Left cardiac atrium (tissue), 4 donors: ENCODE results near the gene TAF11L14. TPM values are rescaled to one million over a fixed set of nuclear protein-coding genes. Genes with fewer than 3 reads are reported as not detected.
"Not testable (repeated sequence)": the region's sequence is repeated elsewhere in the genome, so short reads cannot be mapped to it uniquely, and the experiment has no call there.

Source experiments
- ATAC-seq, 2 donors: fragments of 200-7000 bp; cut with Tn5 transposase; one replicate each; pipeline ENCODE4 v1.9.1; 2020; ENCODE audit warnings: mild to moderate bottlenecking in 2 of 2, moderate library complexity in 2 of 2
- DNase-seq: peaks from one replicate; pipeline ENCODE4 v3.0.0-alpha.2; 2020
- intact Hi-C, 2 donors: fragments of 100-400 bp; cut with DNase I; formaldehyde crosslinking; loops; one replicate each; pipeline versions ENCODE4 v1.14.1 to v1.15.1; 2022 to 2023
- long read RNA-seq: library from polyadenylated mRNA; unstranded; transcript quantifications from one replicate; pipeline ENCODE4 v2.0.0, GENCODE V29; 2021
- total RNA-seq, 2 donors: library from RNA; stranded (reverse); fragmentation: NEBNext Ultra II Directional; extraction: Animal tissue kit (Norgen Biotek cat#: 25700); gene quantifications; one replicate each; pipeline ENCODE4 v1.2.1, GENCODE V29; 2021
- donor health status: DM: no; HTN: yes; CAD: no.
- donor health status: DM: no; HTN: yes; CAD: no; lungs with severe emphysema.
- donor health status: DM: yes; HTN: yes; CAD: no.
- donor health status: Dilated cardiomyopathy.

The TAF11L14 gene
- not detected for total RNA-seq
- long read RNA-seq = 0 reads

DNA sequence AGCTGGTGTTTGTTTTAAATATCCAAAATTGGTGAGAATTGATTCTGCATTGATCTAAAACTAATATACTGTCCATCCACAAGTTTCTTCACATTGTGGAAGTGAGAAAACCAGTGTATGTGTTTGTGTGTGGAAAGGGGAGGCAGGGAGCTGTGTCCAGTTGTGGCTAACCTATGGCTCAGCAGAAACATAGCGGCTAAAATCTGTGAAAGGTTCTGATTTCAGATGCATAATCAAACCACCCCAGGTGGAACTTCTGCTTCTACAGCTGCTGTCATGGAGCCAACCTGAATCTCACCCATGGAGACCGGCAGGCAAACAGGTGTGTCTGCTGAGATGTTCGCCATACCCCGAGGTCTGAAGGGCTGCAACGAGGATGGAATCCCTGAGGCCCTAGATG lies at the start of gene TAF11L14:
Gene TAF11L14 (plus strand): TSS at position 301 of the 400 bp plus-strand sequence.
- no peak for DNase-seq
- intact Hi-C loops = no loop called here
- ATAC-seq = no peak

DNA sequence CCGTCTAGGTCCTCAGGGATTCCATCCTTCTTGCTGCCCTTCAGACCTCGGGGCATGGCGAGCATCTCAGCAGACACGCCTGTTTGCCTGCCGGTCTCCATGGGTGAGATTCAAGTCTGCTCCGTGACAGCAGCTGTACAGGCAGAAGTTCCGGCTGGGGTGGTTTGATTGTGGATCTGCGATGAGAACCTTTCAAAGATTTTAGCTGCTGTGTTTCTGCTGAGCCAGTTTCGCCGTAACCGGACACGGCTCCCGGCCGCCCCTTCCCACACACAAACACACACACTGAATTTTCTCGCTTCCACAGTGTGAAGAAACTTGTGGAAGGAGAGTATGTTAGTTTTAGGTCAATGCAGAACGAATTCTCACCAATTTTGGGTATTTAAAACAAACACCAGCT lies 48.6 kb upstream of the TAF11L14 start, which contains the start of gene TAF11L7:
Gene TAF11L7 (minus strand): TSS at position 101 of the 400 bp plus-strand sequence.
- DNase-seq, ATAC-seq, intact Hi-C loops: not testable (repeated sequence)

DNA sequence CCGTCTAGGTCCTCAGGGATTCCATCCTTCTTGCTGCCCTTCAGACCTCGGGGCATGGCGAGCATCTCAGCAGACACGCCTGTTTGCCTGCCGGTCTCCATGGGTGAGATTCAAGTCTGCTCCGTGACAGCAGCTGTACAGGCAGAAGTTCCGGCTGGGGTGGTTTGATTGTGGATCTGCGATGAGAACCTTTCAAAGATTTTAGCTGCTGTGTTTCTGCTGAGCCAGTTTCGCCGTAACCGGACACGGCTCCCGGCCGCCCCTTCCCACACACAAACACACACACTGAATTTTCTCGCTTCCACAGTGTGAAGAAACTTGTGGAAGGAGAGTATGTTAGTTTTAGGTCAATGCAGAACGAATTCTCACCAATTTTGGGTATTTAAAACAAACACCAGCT lies 43.4 kb upstream of the TAF11L14 start, which contains the start of gene TAF11L8:
Gene TAF11L8 (minus strand): TSS at position 101 of the 400 bp plus-strand sequence.
- DNase-seq, ATAC-seq, intact Hi-C loops: not testable (repeated sequence)

DNA sequence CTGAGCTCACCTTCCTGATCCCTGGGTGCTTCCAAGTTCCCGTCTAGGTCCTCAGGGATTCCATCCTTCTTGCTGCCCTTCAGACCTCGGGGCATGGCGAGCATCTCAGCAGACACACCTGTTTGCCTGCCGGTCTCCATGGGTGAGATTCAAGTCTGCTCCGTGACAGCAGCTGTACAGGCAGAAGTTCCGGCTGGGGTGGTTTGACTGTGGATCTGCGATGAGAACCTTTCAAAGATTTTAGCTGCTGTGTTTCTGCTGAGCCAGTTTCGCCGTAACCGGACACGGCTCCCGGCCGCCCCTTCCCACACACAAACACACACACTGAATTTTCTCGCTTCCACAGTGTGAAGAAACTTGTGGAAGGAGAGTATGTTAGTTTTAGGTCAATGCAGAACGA lies 40.0 kb upstream of the TAF11L14 start, which contains the start of gene TAF11L9:
Gene TAF11L9 (minus strand): TSS at position 140 of the 400 bp plus-strand sequence.
- DNase-seq, ATAC-seq, intact Hi-C loops: not testable (repeated sequence)

DNA sequence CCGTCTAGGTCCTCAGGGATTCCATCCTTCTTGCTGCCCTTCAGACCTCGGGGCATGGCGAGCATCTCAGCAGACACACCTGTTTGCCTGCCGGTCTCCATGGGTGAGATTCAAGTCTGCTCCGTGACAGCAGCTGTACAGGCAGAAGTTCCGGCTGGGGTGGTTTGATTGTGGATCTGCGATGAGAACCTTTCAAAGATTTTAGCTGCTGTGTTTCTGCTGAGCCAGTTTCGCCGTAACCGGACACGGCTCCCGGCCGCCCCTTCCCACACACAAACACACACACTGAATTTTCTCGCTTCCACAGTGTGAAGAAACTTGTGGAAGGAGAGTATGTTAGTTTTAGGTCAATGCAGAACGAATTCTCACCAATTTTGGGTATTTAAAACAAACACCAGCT lies 36.5 kb upstream of the TAF11L14 start, which contains the start of gene TAF11L10:
Gene TAF11L10 (minus strand): TSS at position 101 of the 400 bp plus-strand sequence.
- intact Hi-C loops, DNase-seq, ATAC-seq: not testable (repeated sequence)

DNA sequence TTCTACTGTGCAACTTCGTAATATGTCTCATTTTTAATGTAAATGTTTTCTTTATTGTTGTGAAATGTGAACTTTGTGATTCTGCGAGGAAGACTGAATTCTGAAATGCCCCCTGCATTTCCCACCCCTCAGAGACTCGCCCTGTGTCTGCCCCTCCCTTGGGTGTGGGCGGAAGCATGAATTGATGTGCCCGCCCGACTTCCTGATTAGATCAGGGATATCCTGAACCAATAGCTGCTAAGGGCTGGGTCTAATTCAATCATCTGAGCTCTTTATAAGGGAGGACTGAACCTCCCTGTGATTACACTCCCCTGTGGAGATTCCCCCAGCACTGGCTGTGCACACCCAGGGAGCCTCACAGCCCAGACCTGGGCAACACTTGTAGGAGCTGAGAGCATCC lies 30.4 kb upstream of the TAF11L14 start, which contains the start of gene TAF11L11:
Gene TAF11L11 (plus strand): TSS at position 304 of the 400 bp plus-strand sequence.
- ATAC-seq, DNase-seq, intact Hi-C loops: not testable (repeated sequence)

DNA sequence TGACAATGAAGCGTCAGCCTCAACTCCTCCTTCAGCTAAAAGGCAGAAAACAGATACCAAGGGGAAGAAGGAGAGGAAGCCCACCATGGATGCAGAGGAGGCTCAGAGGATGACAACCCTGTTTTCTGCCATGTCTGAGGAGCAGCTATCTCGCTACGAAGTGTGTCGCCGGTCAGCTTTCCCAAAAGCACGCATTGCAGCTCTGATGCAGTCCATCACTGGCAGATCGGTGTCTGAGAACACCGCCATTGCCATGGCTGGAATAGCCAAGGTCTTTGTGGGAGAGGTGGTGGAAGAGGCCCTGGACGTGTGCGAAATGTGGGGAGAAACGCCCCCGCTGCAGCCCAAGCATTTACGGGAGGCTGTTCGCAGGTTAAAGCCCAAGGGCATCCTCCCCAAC lies 29.3 kb upstream of the TAF11L14 start:
- intact Hi-C loops = no loop called here
- no peak for DNase-seq

DNA sequence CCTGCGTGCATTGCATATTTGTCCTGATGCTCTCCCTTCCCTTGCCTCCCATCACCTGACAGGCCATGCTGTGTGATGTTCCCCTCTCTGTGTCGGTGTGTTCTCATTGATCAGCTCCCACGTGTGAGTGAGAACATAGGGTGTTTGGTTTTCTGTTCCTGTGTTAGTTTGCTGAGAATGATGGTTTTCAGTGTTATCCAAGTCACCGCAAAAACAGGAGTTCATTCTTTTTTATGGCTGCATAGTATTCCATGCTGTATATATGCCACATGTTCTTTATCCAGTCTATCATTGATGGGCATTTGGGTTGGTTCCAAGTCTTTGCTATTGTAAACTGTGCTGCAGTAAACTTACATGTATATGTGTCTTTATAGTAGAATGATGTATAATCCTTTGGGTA lies 26.8 kb upstream of the TAF11L14 start:
- DNase-seq, intact Hi-C loops, ATAC-seq: not testable (repeated sequence)

More for the DNA sequence above, 29.3 kb upstream of the TAF11L14 start:
- no peak for ATAC-seq

DNA sequence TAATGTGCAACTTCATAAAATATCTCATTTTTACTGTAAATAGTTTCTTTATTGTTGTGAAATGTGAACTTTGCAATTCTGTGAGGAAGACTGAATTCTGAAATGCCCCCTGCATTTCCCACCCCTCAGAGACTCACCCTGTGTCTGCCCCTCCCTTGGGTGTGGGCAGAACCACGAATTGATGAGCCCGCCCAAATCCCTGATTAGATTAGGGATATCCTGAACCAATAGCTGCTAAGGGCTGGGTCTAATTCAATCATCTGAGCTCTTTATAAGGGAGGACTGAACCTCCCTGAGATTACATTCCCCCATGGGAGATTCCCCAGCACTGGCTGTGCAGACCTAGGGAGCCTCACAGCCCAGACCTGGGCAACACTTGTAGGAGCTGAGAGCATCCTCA lies 24.2 kb upstream of the TAF11L14 start, which contains the start of gene TAF11L12:
Gene TAF11L12 (plus strand): TSS at position 301 of the 400 bp plus-strand sequence.
- intact Hi-C loops, DNase-seq, ATAC-seq: not testable (repeated sequence)

DNA sequence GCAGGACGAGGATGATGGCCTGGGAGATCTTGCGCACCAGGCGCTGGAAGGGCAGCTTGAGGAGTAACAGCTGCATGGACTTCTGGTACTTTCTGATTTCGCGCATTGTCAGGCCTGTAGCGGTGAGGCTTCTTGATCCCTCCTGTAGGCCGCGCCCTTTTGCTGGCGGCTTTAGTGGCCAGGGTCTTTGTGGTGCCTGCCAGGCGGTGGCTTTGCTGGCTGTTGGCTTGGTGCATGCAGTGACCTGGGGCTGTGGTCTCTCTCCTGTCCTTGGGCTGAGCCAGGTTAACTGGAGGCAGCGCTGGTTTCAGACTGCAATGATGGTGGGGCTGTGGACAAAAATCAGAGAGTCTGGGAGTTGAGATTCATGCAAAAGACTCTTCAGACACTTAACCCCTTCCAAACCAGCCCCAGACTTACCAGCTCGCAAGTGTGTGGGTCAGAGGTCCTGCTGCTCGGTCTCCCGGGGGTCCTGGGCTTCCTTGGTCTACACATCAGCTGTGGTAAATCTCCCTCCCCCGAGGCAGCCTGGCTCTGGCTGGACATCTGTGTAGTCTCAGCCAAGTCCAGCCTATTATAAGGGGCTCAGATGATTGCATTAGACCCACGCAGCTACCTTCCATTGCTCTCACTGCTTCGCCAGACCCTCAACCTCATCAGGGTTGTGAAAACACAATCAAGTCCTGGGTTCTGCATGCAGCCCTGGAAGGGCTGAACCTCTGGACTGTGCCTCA lies 19.2 kb upstream of the TAF11L14 start:
- no peak for ATAC-seq
- no peak for DNase-seq
- intact Hi-C loops = no loop called here

DNA sequence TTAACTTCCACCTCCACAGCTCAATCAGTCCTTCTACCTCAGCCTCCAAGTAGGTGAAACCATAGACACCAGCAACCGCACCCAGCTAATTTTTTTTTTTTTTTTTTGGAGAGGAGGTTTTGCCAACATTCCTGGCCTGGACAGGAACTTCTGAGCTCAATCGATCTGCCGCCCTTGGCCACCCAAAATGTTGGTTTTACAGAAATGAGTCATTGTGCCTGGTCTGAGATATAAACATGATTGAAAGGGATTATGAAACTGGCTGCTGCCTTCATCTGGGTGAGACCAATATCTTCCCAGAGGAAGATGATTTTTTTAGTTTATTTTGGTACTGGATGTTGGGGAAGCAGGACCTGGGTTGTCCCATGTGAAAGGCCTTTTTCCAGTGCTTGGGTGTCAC lies 14.9 kb upstream of the TAF11L14 start:
- intact Hi-C loops = no loop called here
- DNase-seq = no peak
- no peak for ATAC-seq

DNA sequence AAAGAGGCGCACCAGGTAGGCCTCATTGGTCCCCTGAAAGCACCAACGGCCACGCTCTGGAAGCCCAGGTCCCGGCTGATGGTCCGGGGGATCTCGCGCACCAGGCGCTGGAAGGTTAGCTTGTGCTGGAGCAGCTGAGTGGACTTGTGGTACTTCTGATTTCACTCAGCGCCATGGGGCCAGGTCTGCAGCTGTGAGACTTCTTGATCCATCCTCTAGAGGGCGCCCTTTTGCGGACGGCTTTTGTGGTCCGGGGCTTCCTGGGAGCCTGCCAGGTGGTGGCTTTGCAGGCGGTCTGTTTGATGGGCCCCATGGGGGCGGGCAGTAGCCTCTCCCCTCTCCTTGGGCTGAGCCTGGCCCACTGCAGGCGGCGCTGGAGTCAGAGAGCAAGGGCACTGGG lies 13.6 kb upstream of the TAF11L14 start:
- intact Hi-C loops = no loop called here
- ATAC-seq (no peak), DNase-seq (no peak)

DNA sequence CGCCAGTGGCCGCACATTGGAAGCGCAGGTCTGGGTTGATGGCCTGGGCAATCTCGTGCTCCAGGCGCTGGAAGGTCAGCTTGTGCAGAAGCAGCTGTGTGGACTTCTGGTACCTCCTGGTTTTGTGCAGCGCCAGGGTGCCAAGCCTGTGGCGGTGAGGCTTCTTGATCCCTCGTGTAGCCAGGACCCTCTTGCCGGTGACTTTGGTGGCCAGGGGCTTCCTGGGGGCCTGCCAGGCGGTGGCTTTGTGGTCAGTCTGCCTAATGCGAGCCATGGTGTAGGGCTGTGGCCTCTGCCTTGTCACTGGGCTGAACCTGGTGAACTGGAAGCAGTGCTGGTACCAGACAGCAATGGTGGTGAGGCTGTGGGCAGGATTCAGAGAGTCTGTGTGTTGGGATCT lies 8.6 kb upstream of the TAF11L14 start:
- no peak for ATAC-seq
- DNase-seq = no peak
- intact Hi-C loops = no loop called here

DNA sequence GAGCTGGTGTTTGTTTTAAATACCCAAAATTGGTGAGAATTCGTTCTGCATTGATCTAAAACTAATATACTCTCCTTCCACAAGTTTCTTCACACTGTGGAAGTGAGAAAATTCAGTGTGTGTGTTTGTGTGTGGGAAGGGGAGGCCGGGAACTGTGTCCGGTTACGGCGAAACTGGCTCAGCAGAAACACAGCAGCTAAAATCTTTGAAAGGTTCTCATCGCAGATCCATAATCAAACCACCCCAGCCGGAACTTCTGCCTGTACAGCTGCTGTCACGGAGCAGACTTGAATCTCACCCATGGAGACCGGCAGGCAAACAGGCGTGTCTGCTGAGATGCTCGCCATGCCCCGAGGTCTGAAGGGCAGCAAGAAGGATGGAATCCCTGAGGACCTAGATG lies 2.5 kb upstream of the TAF11L14 start, which contains the start of gene TAF11L13:
Gene TAF11L13 (plus strand): TSS at position 301 of the 400 bp plus-strand sequence.
- DNase-seq, ATAC-seq, intact Hi-C loops: not testable (repeated sequence)

DNA sequence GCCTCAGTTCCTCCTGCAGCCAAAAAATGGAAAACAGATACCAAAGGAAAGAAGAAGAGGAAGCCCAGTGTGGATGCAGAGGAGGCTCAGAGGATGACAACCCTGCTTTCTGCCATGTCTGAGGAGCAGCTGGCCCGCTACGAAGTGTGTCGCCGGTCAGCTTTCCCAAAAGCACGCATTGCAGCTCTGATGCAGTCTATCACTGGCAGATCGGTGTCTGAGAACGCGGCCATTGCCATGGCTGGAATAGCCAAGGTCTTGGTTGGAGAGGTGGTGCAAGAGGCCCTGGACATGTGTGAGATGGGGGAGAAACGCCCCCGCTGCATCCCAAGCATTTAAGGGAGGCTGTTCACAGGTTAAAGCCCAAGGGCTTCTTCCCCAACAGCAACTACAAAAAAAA lies 15.0 kb downstream of the TAF11L14 start:
- intact Hi-C loops, DNase-seq, ATAC-seq: not testable (repeated sequence)

DNA sequence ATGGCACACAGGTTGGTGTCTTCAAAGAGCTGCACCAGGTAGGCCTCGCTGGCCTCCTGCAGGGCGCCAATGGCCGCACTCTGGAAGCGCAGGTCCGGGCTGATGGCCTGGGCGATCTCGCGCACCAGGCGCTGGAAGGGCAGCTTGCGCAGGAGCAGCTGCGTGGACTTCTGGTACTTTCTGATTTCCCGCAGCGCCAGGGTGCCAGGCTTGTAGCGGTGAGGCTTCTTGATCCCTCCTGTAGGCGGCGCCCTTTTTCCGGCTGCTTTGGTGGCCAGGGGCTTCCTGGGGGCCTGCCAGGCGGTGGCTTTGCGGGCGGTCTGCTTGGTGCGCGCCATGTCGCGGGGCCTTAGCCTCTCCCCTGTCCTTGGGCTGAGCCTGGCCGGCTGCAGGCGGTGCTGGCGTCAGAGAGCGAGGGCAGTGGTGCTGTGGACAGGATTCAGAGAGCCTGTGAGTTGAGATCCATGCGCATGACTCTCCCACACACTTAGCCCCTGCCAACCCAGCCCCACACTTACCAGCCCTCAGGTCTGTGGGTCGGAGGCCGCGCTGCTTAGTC lies 21.0 kb downstream of the TAF11L14 start:
- ATAC-seq, DNase-seq, intact Hi-C loops: not testable (repeated sequence)

DNA sequence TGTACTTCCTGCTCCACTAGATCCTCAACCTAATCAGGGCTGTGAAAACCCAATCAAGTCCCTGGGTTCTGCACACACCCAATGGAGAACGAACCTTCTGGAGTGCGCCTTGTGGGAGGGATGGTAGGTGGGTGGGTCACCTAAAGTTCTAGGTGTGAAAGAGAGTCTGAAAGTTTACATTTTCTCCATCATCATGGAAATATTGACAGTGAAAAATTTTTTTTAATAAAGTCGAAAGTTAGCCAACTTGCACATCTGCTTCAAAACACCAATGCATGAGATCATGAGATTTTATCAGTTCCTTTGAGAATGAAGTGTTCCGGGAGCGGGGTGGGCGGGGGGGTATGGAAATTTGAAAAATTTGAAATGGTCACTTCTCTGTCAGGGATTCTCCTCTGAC lies 21.7 kb downstream of the TAF11L14 start:
- intact Hi-C loops = no loop called here
- ATAC-seq (no peak), DNase-seq (no peak)

DNA sequence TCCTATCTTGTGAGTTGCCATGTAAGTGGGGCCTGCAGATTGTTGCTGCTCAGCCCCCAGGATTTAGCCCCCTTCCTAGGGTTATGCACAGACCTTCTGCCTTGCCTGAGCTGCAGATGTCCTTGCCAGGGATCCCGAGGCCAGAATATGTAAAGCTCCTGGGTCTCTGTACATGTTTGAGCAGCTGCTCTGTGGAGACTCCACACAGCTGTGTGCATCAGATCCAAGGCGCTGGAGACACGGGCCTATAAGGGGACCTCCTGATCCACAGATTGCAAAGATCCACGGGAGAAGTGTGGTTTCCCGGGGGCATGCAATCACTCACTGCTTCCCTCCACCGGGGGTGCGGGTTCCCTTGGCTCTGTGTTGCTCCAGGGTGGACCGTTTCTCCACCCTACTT lies 28.9 kb downstream of the TAF11L14 start:
- DNase-seq = no peak
- no peak for ATAC-seq
- intact Hi-C loops = no loop called here

DNA sequence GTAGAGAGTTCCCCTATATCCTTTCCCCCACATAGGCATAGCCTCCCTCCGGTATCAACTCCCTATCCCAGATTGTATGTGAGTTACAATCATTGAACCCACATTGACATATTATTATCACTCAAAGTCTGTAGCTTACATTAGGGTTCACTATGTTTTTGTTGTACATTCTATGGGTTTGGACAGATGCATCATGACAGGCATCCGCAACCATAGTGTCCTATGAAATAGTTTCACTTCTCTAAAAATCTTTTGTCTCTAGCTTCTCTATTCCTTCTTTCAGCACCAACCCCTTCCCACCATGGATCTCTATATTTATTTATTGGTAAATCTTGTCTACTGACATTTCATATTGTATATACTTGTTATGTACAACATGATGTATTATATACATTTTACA lies 31.6 kb downstream of the TAF11L14 start:
- ATAC-seq (no peak), DNase-seq (no peak)
- intact Hi-C loops = no loop called here

DNA sequence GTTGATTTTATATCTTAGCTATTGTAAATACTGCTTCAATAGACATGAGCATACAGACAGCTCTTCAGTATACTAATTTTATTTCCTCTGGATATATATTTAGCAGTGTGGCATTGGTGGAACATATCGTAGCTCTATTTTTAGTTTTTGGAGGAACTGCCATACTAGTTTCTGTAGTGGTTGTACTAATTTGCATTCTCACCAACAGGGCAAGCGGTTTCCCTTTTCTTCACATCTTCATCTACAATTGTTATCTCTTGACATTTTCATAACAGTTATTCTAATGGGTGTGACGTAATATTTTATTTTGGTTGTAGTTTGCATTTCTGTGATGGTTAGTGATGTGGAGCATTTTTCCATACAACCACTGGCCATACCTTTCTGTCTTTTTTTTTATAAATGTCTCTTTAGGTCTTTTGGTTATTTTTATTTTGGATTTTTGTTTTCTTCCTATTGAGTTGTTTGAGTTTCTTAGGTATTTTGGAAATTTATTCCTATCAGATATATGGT lies 32.5 kb downstream of the TAF11L14 start:
- ATAC-seq (no peak), DNase-seq (no peak)
- intact Hi-C loops = no loop called here
